ENCODE results near the gene FBP2.

- TF ChIP-seq CTCF (optimal IDR thresholded peaks at IDR 0.05 in 1 of 3, IDR thresholded peaks at IDR 0.05 in 1 of 3, conservative IDR thresholded peaks at IDR 0.05 in 1 of 3; ENCODE audit: extremely low read depth in 1 of 3, insufficient read depth in 2 of 3, low read length in 3 of 3) (no peak), EZH2 (IDR thresholded peaks at IDR 0.05; ENCODE audit: low read length) (no peak)
Measured at GRCh38 chr9:94599102-94599501, 5.5 kb upstream of the FBP2 start.
